Natural killer cell (primary cell): ENCODE data around the gene CYP4V2. TPM values are rescaled to one million over a fixed set of nuclear protein-coding genes. Genes with fewer than 3 reads are reported as not detected.
"Not testable (repeated sequence)": the region's sequence is repeated elsewhere in the genome, so short reads cannot be mapped to it uniquely, and the experiment has no call there.

Experiments used
- ATAC-seq, 3 donors: fragments of 150-1000 bp in 2 of 3; fragments of 200-7000 bp in 1 of 3; cut with Tn5 transposase; 1 replicate in 1 of 3; 2 replicates in 2 of 3; pipeline ENCODE4 v1.10.0; 2021; ENCODE audit warnings: mild to moderate bottlenecking in 2 of 3, moderate library complexity in 2 of 3
- DNase-seq, 2 donors: peaks; one replicate each; pipeline versions ENCODE4 v3.0.0 to v3.0.0-alpha.2; 2013 to 2021; ENCODE audit warnings: mixed read lengths in 1 of 2
- H3K27ac ChIP-seq: one replicate; pipeline ENCODE4 v1.5.1; 2013; ENCODE audit warnings: mild to moderate bottlenecking, low read length
- H3K27me3 ChIP-seq: one replicate; pipeline ENCODE4 v1.6.1; 2013; ENCODE audit warnings: low read length; ENCODE audit not compliant: control insufficient read depth, insufficient read depth
- H3K36me3 ChIP-seq: one replicate; pipeline ENCODE4 v1.6.1; 2013; ENCODE audit warnings: low read length; ENCODE audit not compliant: control insufficient read depth, insufficient read depth
- H3K4me1 ChIP-seq: one replicate; pipeline ENCODE4 v1.6.1; 2013; ENCODE audit warnings: low read length; ENCODE audit not compliant: control insufficient read depth, insufficient read depth
- H3K4me3 ChIP-seq: one replicate; pipeline ENCODE4 v1.5.1; 2013; ENCODE audit warnings: low read length
- H3K9me3 ChIP-seq: one replicate; pipeline ENCODE4 v1.6.1; 2013; ENCODE audit warnings: low read length; ENCODE audit not compliant: control insufficient read depth, insufficient read depth
- H3K27ac Mint-ChIP-seq, 2 donors: one replicate each; pipeline ENCODE4 v1.8.0; 2022; ENCODE audit warnings: mild to moderate bottlenecking in 2 of 2, mixed read lengths in 2 of 2, moderate library complexity in 1 of 2
- H3K27me3 Mint-ChIP-seq, 2 donors: one replicate each; pipeline ENCODE4 v1.8.0; 2022; ENCODE audit warnings: low read depth in 2 of 2, mixed read lengths in 2 of 2
- H3K36me3 Mint-ChIP-seq: one replicate; pipeline ENCODE4 v1.8.0; 2022; ENCODE audit warnings: mixed read lengths
- H3K4me1 Mint-ChIP-seq, 2 donors: one replicate each; pipeline ENCODE4 v1.8.0; 2022; ENCODE audit warnings: mixed read lengths in 2 of 2
- H3K4me3 Mint-ChIP-seq: one replicate; pipeline ENCODE4 v1.8.0; 2022; ENCODE audit warnings: mild to moderate bottlenecking, moderate library complexity, mixed read lengths
- H3K9me3 Mint-ChIP-seq, 2 donors: one replicate each; pipeline ENCODE4 v1.8.0; 2022; ENCODE audit warnings: mixed read lengths in 2 of 2
- WGBS: methylation state at CpG from one replicate; pipeline ENCODE4 v1.1.7; 2013; ENCODE audit warnings: missing lambda C conversion rate; ENCODE audit not compliant: insufficient coverage; 5-methylcytosine and 5-hydroxymethylcytosine counted together
- intact Hi-C: fragments of 100-400 bp; cut with micrococcal nuclease; formaldehyde crosslinking; loops from one replicate; pipeline ENCODE4 v1.14.2; 2022
- total RNA-seq, 4 donors: library from RNA; stranded (reverse); fragments of 120-200 nt in 1 of 4; gene quantifications; one replicate each; pipeline versions ENCODE4 v1.2.3 to v1.2.4, GENCODE V29; 2013 to 2022
- TF ChIP-seq, protein P1 (sequence below): fragments of 200-600 bp; IDR thresholded peaks from one replicate; pipeline ENCODE4 v1.8.0; 2022; ENCODE audit warnings: antibody characterized with exemption

Gene CYP4V2
- total RNA-seq, 3 donors from 2014 or later (not counting 1 experiment from before 2014, with no cell fraction given) = 27.9 to 32.5 (median 31.7) TPM

DNA sequence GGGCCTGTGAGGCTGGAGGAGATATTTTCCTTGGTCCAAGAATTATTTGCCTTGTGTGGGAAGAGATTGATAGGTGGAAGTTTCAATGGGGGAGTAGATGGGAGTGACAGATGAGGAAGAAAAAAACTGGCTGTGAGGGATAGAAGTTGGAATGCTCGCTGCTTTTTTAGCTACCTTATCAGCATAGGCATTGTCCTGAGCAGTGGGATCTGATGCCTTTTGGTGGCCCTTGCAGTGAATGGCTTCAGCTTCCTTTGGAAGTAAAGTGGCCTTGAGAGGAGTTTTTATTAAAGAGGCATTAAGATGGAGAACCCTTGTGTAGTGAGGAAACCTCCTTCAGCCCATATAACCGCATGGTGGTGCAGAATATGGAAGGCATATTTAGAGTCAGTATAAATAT lies 52.0 kb downstream of the CYP4V2 start:
- TF ChIP-seq, protein P1, sequence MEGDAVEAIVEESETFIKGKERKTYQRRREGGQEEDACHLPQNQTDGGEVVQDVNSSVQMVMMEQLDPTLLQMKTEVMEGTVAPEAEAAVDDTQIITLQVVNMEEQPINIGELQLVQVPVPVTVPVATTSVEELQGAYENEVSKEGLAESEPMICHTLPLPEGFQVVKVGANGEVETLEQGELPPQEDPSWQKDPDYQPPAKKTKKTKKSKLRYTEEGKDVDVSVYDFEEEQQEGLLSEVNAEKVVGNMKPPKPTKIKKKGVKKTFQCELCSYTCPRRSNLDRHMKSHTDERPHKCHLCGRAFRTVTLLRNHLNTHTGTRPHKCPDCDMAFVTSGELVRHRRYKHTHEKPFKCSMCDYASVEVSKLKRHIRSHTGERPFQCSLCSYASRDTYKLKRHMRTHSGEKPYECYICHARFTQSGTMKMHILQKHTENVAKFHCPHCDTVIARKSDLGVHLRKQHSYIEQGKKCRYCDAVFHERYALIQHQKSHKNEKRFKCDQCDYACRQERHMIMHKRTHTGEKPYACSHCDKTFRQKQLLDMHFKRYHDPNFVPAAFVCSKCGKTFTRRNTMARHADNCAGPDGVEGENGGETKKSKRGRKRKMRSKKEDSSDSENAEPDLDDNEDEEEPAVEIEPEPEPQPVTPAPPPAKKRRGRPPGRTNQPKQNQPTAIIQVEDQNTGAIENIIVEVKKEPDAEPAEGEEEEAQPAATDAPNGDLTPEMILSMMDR = no peak

DNA sequence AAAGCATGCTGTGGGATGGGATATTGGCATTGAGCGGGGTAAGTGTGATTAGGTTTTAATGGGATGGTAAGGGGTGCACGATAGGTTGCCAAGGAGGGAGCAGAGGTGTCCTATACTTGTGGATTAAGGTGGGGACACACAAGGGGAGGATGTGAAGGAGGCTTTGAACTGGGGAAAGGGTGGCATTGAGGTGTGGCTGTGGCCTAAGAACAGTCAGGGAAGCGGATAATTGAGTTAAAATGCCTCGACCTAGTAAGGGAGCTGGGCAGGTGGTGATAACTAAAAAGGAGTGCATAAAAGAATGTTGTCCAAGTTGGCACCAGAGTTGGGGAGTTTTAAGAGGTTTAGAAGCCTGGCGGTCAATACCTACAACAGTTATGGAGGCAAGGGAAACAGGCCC lies 53.5 kb downstream of the CYP4V2 start:
- DNase-seq = no peak
- TF ChIP-seq, protein P1 = no peak
- Histone ChIP-seq H3K27me3 (no peaks in the 10 kb centered on the region), H3K36me3 (no peaks in the 10 kb centered on the region), H3K27ac (no peak overlapping the region), H3K4me3 (no peak overlapping the region), H3K9me3 (no peaks in the 10 kb centered on the region), H3K4me1 (no peaks in the 10 kb centered on the region)
- H3K36me3 Mint-ChIP-seq = no peaks in the 10 kb centered on the region
- H3K9me3 Mint-ChIP-seq = peaks cover 0 to 5% of the 10 kb centered on the region in 2 donors
- 77% methylated on average over 5 of the region's 5 CpGs for WGBS
- no peak overlapping the region for H3K27ac Mint-ChIP-seq
- no peak overlapping the region for H3K4me3 Mint-ChIP-seq
- intact Hi-C loops = no loop called here
- ATAC-seq = no peak
- no peaks in the 10 kb centered on the region for H3K27me3 Mint-ChIP-seq
- H3K4me1 Mint-ChIP-seq = no peaks in the 10 kb centered on the region

More for the DNA sequence above, 52.0 kb downstream of the CYP4V2 start:
- H3K36me3 ChIP-seq = no peaks in the 10 kb centered on the region
- no peaks in the 10 kb centered on the region for H3K27me3 Mint-ChIP-seq
- H3K4me1 ChIP-seq = no peaks in the 10 kb centered on the region
- peaks cover 0 to 5% of the 10 kb centered on the region in 2 donors for H3K9me3 Mint-ChIP-seq
- H3K9me3 ChIP-seq = no peaks in the 10 kb centered on the region
- no peaks in the 10 kb centered on the region for H3K27me3 ChIP-seq
- H3K27ac ChIP-seq = no peak overlapping the region
- H3K4me3 Mint-ChIP-seq = no peak overlapping the region
- DNase-seq = no peak
- ATAC-seq = no peak
- intact Hi-C loops = no loop called here
- WGBS = 96% methylated on average over 2 of the region's 2 CpGs
- no peaks in the 10 kb centered on the region for H3K36me3 Mint-ChIP-seq
- no peak overlapping the region for H3K27ac Mint-ChIP-seq
- H3K4me1 Mint-ChIP-seq = no peaks in the 10 kb centered on the region
- no peak overlapping the region for H3K4me3 ChIP-seq

DNA sequence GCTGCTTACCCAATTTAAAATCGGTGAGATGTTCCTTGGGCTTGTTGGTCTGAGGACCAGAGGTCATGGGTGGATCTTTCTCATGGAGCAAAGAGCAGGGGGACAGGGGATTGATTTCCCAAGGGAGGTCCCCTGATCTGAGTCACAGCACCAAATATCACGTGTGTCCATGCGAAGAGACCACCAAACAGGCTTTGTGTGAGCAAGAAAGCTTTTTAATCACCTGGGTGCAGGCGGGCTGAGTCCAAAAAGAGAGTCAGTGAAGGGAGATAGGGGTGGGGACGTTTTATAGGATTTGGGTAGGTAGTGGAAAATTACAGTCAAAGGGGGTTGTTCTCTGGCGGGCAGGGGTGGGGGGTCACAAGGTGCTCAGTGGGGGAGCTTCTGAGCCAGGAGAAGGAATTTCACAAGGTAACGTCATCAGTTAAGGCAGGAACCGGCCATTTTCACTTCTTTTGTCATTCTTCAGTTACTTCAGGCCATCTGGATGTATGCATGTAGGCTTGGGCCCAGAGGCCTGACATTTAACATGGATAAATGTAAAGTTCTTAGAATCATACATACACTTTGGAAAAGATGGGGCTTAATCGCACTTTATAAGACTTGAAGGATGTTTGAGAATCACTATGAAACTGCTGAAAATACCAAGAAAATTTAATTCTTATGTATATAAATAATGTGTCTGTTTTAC lies 55.8 kb downstream of the CYP4V2 start:
- H3K4me1 Mint-ChIP-seq, DNase-seq, H3K36me3 ChIP-seq, ATAC-seq, H3K27ac Mint-ChIP-seq, intact Hi-C loops, H3K27ac ChIP-seq, H3K4me1 ChIP-seq, H3K27me3 ChIP-seq, H3K9me3 ChIP-seq, H3K4me3 ChIP-seq, H3K4me3 Mint-ChIP-seq, H3K27me3 Mint-ChIP-seq, H3K9me3 Mint-ChIP-seq, H3K36me3 Mint-ChIP-seq: not testable (repeated sequence)
- WGBS = 89% methylated on average over 8 of the region's 9 CpGs

DNA sequence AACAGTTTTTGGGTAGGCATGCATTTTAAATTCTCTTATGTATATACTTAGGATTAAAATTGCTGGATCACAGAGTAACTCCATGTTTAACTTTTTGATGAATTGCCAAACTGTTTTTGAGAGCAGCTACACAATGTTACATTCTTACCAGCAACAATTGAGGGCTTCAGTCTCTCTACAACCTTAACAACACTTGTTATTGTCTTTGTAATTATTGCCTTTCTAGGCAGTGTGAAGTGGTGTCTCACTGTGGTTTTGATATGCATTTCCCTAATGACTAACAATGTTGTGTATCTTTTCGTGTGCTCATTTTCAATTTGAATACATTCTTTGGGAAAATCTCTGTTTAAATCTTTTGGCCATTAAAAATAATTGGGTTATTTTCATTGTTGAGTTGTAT lies 57.3 kb downstream of the CYP4V2 start:
- no peak overlapping the region for H3K4me3 ChIP-seq
- no peaks in the 10 kb centered on the region for H3K27me3 Mint-ChIP-seq
- H3K9me3 Mint-ChIP-seq = peaks cover 0 to 5% of the 10 kb centered on the region in 2 donors
- H3K27ac Mint-ChIP-seq = no peak overlapping the region
- no peaks in the 10 kb centered on the region for H3K27me3 ChIP-seq
- DNase-seq = no peak
- no peaks in the 10 kb centered on the region for H3K4me1 ChIP-seq
- H3K36me3 ChIP-seq = no peaks in the 10 kb centered on the region
- no peak overlapping the region for H3K4me3 Mint-ChIP-seq
- intact Hi-C loops = no loop called here
- no peak for ATAC-seq
- 80% methylated on average over 1 of the region's 1 CpG for WGBS
- no peaks in the 10 kb centered on the region for H3K36me3 Mint-ChIP-seq
- TF ChIP-seq, protein P1 = no peak
- H3K27ac ChIP-seq = no peak overlapping the region
- H3K9me3 ChIP-seq = no peaks in the 10 kb centered on the region
- H3K4me1 Mint-ChIP-seq = no peaks in the 10 kb centered on the region
